ENCODE data around the gene HSFX2.
"Not testable (repeated sequence)": the region's sequence is repeated elsewhere in the genome, so short reads cannot be mapped to it uniquely, and the experiment has no call there.

- TF ChIP-seq CTCF, POLR2A (IDR thresholded peaks at IDR 0.05): not testable (repeated sequence)
Measured at GRCh38 chrX:149551939-149552248, 43.2 kb downstream of the HSFX2 start.

Measured in right lobe of liver (tissue), 4 donors.